Right forelimb (tissue), 1 donor: ENCODE results near the gene NUDT19.
"Not testable (repeated sequence)": the region's sequence is repeated elsewhere in the genome, so short reads cannot be mapped to it uniquely, and the experiment has no call there.

ENCODE experiments used
- DNase-seq: peaks from one replicate; pipeline ENCODE4 v3.0.0-alpha.2; 2018

Gene NUDT19

DNA sequence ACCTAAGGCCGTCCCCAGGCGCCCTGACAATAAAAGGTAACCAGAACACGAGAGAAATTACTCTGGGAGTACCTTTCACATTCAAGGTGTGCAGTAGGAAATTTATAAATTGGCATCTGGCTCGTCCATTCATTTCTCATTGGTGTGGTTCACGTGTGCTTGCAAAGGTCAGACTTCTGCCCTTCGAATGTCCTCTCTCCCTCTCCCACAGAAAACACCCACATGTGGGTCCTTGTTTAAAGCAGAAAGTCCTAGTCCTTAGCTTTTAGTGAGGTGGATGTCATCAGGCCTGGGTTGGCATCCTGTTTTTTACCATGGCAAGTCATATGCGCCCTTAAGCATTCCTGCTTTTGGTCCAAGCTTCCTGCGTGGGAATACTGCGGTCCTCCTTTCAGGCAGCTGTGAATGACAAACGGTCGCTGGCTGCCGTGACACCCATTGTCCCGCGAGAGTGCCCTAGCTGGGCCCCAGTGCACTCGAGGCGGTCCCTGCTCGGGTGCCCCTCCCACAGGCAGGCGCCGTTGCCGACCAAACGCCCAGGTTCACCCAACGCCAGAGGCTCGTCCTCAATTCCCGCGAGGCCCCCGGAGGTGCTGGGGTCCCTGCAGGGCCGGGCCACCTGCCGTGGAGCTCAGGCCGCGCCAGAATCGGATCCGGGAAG, at the start of gene NUDT19:
TSS of gene NUDT19 (plus strand) at position 531 of the 661 bp plus-strand sequence. CDS start 140 bp downstream, outside the sequence.
- DNase-seq = peak; percentile 83

DNA sequence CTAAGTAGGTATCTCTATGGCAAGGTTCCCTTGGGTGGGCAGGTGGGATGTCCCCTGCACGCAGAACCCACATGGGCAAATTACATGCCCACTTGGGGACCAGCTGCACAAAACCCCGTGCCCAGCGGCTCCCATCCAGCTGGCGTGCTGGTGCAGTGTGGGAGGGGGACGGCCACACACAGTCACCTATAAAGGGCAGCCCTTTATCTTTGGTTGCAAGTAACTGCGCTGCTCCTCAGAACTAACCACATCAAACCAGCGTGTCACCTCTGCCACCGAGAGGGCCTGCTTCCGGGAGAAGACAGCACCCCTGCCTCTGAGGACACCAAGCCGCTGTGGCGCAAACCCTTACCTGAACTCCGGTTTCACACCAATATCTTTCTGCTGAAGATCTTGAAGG, 48.9 kb upstream of the NUDT19 start:
- no peak for DNase-seq

GRCh38 chr19:32646556-32646955, 45.1 kb upstream of the NUDT19 start:
- DNase-seq = no peak

- no peak for DNase-seq
Measured at GRCh38 chr19:32647361-32647760, 44.3 kb upstream of the NUDT19 start.

- no peak for DNase-seq
Measured at GRCh38 chr19:32649751-32650150, 41.9 kb upstream of the NUDT19 start.

GRCh38 chr19:32650671-32651070, 41.0 kb upstream of the NUDT19 start:
- no peak for DNase-seq

- no peak for DNase-seq
Measured at GRCh38 chr19:32651729-32652140, 39.9 kb upstream of the NUDT19 start.

GRCh38 chr19:32652331-32652730, 39.3 kb upstream of the NUDT19 start:
- DNase-seq = not testable (repeated sequence)

DNA sequence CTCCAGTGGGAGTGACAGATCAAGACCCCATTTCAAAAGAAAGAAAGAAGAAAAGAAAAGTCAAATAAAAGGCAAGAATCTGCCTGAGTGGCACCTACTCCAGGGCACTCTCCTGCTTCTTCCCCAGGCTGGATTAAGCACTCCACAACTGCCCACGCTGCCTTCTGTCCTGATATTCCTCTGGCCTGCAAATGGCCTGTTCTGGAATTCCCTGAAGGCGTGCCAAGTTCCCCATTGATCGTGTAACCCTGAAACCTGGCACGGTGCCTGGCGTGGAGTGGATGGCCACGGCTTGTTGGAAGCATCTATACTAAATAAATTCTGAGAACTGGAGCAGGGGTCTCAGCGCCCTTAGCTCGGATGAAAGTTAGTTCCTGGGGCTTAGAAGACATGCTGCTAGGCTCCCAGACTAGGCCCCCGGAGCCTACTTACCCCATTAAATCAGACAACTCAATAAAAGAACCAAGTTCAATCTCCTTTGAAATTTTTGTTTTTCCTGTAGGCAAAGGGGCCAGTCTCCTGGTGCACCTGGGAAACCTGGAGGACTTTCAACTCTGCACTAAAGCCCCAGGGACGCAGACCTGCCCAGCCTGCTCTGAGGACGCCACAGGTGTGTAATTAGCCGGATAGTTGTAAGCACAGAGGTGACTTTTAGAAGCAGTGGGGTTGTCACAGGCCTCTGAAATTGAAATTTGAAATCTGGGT, 38.6 kb upstream of the NUDT19 start:
- DNase-seq = no peak

- no peak for DNase-seq
Measured at GRCh38 chr19:32653599-32653915, 38.1 kb upstream of the NUDT19 start.

DNA sequence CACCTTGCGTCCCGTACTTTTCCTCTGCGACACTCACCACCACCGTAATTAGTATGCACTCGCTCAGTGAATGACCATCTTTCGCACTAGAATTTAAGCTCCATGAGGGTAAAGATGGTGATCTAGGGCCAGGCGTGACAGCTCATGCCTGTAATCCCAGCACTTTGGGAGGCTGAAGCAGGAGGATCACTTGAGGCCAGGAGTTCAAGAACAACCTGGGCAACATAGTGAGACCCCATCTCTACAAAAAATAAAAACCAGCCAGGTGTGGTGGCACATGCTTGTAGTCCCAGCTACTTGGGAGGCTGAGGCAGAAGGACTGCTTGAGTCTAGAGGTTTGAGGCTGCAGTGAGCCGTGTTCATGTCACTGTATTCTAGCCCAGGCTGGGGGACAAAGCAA, 35.2 kb upstream of the NUDT19 start:
- not testable (repeated sequence) for DNase-seq

DNA sequence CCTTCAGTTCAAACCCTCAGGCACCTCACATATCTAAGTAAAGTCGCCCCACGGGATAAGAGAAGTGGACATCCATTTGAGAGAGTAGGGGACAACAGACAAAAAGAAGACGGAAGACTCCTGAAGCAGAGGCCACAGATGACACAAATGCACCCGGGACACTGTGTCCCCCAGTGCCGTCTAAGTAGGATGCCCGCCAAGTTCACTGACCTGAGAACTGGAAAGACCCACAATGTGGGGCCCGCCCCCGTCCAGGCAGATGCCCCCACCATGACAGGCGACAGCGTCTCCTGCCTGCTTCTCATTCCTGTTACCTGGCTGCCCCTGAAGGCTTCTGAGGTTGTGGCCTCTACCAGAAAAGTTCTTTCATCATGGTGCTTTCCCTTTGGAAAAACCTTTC, 33.5 kb upstream of the NUDT19 start:
- no peak for DNase-seq

DNA sequence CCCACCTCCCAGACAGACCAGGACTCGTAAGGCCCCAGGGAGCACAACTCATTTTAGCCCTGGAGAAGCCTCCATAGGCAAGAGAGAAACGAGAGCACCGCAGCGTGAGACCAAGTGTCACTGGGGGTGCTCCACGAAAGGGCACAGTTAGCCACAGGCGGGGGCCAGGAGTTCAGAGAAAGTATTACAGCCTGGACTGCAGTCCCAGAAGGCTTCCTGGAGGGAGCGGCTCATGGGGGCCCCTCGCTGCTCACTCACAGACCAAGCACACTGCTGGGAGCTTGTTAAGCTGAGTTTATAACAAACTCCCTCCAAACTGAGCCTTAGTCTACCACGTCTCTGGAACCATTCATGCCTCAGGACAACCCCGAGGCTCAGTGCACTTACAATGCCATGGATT, 33.1 kb upstream of the NUDT19 start:
- no peak for DNase-seq

- no peak for DNase-seq
Measured at GRCh38 chr19:32661318-32661717, 30.3 kb upstream of the NUDT19 start.

DNA sequence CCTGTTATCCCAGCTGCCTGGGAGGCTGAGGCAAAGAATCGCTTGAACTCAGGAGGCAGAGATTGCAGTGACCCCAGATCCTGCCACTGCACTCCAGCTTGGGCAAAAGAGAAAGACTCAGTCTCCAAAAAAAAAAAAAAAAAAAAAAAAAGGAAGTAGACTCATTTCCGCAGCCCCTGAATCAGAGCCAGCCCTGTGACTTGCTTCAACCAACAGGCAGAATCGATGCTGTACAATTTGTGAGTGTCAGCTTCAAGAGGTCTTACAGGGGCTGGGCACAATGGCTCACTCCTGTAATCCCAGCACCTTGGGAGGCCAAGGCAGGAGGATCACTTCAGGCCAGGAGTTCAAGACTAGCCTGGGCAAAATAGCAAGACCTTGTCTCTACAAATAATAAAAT, 29.4 kb upstream of the NUDT19 start:
- DNase-seq = no peak

GRCh38 chr19:32666084-32666483, 25.5 kb upstream of the NUDT19 start:
- DNase-seq = no peak

- no peak for DNase-seq
Measured at GRCh38 chr19:32669310-32669709, 22.3 kb upstream of the NUDT19 start.

GRCh38 chr19:32671883-32672593, 19.6 kb upstream of the NUDT19 start:
- DNase-seq = no peak

GRCh38 chr19:32672841-32673240, 18.8 kb upstream of the NUDT19 start:
- DNase-seq = no peak

DNA sequence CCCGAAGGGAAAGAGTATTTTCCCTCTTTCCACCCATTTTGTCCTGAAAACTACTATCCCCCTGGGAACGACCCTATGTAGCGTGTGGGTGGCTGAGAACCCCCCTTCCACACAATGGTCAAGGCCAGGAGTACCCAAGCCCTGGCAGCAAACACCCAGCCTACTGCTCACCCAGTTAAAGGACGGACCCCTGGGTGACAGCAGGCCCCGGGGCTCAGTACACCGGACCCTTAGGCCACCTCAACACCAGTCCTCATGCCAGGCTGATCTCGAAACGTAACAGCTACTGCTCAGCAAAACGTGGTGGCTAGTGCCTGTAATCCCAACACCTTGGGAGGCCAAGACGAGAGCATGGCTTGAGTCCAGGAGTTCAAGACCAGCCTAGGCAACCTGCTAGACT, 18.0 kb upstream of the NUDT19 start:
- DNase-seq = no peak

GRCh38 chr19:32674153-32674930, 17.3 kb upstream of the NUDT19 start:
- DNase-seq = no peak

DNA sequence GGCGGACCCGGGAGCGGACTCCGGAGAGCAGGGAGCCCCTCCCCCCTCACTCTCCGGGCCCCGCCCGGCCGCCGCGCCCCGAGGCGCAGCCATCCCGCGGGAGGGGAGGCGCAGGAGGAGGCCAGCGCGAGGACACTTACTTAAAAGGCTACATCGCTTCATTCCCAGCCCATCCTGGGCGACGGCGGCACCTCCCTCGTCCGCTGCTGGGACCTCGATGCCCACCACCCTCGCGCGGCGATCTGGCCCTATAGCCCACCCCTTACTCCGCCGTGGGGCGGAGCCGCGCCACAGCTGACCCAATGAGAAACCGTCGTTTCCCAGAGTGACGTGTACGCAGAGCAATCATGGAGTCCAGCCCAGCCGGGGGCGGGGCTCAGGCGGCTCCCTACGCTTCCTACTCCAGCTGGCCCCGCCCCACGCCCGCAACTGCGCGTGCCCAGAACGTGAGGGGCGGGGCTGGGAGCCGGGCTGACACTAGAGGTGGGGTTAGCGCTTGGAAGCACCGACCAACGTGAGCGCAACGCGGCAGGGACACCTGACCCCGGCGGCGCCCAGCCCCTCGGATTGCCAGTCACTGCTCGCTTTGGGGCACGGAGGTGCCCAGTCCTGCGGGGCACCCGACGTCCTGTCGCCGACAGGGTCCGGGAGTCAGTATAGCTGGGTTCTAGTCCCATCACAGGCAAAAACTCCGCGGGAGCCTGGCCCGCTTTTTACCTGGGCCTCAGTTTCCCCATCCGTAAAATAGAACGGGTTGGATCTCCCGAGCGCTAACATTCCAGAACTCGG, 16.5 kb upstream of the NUDT19 start, which contains the start of gene ANKRD27:
TSS of gene ANKRD27 (minus strand) at position 250 of the 789 bp plus-strand sequence. CDS start 16,165 bp downstream, outside the sequence.
- peak; percentile 99 for DNase-seq
